ENCODE measurements around the gene KCNJ15.
"Not testable (repeated sequence)": the region's sequence is repeated elsewhere in the genome, so short reads cannot be mapped to it uniquely, and the experiment has no call there.

Gene KCNJ15

DNA sequence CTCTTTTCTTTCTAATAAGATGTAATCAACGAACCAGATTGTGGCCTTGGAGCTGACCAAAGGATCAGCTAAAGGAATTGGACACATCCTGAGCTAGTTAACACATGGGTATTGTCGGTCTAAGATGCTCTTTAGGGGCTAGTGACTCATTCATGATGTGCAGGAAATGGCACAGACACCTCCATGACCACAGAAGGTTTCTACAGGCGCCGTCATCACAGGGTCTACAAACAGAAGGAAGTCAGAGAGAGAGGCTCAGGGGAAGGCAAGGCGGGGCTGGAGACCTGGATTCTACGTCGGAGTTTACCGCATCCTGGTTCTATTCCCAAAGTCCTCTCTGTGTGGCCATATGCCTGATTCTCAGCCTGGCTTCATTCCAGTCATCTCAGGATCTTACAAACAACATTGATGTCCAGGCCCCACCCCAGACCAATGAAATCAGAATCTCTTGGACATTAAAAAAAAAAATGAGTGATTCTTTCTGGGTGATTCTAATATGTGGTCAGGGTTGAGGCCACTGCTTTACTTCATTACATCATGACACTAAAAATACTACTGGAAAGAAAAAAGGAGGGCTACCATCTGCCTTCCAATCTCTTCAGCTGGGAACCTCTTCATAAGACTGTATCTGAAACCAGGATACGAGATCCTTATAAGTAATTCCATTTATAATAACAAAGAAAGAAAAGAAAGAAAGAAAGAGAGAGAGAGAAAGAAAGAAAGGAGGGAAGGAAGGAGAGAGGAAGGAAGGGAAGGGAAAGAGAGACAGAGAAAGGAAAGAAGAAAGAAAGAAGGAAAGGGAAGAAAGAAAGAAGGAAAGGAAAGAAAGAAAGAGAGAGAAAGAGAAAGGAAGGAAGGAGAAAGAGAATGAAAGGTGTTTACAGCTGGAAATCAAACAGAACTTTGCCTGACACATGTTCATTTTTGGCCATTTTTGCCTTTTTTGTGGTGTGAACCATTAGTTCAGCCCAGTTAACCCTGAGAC lies 11.6 kb upstream of the KCNJ15 start:
- peak; percentile 11 to 29 for DNase-seq

DNA sequence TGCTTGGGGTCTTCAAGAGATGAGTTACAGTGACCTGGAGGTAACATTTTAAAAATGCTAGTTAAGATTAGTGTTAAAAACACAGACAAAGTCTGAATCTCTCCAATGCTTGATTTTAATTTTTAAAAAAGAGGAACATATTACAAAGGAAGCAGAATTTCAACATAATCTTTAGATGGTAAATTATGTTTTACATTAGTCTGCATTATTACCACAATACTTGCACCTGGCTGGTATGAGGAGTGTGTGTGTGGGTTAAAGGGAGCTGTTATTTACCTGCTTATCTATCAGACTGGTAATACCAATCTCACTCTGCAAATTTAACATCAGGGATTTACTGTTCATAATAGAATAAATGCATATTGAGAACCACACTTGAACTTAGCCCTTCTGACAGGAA lies 10.3 kb upstream of the KCNJ15 start:
- DNase-seq = no peak

GRCh38 chr21:38247054-38247453 lies 9.7 kb upstream of the KCNJ15 start:
- DNase-seq = not testable (repeated sequence)

DNA sequence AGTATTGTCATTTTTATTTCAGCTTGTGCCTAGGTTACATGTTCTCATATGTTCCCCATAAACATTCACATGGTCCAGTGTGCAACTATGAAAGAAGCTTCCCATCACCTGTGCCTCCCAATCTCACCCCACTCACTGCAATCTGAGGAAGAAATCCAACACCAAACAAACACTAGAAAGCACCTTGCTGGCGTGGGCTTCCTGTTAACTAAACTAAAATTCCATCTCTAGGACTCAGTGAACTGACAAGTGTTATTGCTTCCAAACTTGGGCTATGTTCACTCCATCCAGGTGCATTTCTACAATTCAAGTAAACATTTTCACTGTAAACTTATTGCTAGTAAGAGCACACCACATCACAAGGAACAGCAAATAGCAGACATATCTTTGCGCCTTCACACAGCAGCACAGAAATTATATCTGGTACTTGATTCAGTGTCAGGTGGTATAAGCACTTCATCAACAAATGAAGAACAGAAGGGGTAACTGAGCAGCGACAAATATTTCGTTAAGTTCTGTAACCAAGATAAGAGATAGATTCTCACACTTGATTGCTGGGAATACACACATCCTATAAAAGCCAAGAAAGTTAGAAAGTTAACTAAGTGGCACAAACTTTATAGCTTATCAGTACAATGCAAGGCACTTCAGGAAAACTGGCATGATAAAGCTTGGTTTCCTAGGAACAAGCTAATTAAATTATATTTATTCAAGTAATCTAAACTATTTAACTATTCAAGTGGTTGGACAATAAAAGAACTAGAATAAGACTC lies 8.9 kb upstream of the KCNJ15 start:
- DNase-seq = no peak

- no peak for DNase-seq
Observed at GRCh38 chr21:38249256-38249655, 7.5 kb upstream of the KCNJ15 start.

DNA sequence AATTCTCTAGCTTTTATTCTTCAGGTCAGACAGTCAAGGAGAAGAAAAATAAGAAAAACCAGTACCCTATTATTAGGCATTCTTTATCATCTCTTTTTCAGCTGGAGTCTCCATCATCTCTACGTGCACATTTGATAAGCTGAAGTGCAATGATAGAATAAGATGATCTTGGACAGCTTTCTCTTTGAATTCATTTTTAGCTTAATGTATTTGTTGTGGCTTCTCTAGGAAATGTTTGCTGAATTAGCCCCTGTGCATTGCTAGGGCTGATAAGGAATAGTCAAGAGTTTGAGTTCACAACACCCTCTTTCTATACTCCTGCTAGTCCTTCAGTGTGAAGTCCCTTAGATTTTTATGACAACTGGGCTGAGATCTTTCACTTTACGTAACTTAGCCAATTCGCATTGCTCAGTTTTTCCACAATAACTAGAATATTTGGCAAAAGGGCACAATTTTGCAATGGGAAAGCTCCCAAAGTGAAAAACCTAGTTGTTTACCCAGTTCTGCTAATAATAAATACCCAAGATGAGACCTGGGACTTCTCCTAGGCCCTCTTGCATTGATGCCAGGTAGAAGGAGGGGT lies 7.0 kb upstream of the KCNJ15 start:
- no peak for DNase-seq

DNA sequence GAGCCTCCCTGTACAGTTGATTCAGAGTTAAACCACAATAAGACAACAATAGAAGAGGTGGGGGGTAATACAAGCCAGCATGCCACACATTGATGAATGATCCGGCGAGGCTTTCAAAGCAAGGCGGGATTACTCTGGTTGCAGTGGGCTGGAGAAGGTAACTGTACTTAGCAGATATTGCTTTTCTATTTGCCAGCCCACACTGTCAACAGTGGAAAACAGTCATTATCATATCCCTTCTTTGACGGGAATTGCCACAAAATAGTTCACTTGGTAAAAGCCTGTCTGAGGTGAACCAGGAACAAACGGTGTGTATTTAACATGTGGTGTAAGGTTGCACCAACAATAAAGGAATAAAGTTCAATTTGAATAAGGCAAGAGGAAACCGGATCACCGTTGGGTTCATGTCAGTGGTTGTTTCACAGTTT lies 5.8 kb upstream of the KCNJ15 start:
- DNase-seq = no peak

DNA sequence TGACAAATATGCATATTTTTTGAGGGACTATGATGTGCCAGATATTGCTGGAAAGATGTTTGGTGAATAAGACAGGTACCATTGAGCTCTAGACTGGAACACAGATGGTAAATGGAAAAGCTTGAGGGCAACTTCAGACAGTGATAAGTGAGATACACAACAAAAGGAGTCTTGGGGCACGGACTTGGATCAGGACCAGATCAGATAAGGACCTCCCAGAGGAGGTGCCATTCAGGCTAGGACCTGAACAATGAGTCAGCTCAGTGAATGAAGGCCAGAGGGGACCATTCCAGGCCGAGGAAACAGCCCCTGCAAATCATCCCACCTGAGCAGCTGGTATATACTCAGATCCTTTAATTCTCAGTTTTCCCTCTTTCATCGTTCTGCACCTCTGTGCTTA lies 1.8 kb upstream of the KCNJ15 start:
- no peak for DNase-seq

- DNase-seq = no peak
Observed at GRCh38 chr21:38255571-38256117, 1.1 kb upstream of the KCNJ15 start.

DNA sequence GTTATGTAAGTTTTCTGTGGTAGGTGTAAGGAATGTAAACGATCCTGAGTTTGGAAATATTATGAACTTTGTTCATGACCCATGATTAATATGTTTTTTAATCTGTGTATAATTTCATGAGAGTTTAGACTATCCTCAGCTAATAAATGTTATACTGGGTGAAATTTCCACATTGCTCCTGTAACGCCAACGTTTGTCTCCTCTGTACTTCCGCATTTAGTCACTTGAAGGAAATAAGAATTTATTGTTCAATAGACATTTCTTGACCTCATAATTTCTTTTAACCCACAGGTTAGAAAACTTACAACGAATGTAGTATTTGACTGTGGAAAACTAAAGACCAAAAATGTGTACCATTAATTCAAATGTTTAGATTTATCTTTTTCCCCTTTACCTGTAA lies 876 bp downstream of the KCNJ15 start:
- DNase-seq = no peak

DNA sequence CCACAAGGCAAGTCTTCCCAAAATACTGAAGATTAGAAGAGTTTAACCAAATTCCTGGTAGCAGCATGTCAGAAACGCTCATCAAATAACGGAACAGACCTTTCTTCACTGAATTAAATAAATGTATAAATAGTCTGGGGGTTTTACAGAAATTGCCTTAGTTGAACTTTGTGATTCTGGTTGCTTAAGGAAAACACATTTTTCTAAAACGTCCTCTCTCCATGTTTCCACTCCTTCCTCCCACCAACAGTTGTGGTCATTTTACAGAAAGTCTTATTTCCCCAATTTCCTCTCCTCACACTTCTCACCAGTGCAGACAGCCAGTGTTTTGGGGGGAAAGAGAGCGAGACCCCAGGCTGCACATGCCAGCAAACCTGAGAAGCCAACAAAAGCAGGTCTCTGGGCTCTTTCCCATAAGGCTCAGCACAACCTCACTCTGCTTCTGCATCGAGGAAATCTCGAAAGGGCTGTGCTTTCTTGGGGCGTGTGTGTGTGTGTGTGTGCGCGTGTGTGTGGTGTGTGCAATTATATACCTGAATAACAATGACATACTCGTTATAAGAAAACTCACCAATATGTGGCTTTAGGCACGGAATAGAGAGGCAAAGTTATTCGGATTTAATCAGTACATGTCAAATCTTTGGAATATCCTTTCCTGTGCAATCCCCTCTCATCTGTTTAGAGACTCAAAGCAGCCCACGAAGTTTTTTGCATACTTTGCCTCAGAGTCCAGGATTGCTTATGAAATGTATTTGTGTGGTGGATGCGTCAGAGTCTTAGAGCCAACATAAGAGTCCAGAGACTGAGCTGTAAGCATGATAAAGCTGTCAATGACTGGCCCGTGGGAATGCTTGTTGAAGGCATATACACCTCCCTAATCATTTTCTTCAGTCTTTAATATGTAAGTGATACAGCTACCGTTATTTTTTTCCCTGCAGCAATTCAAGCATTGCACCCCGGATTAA lies 2.0 kb downstream of the KCNJ15 start:
- no peak for DNase-seq

GRCh38 chr21:38259665-38260064 lies 2.9 kb downstream of the KCNJ15 start:
- no peak for DNase-seq

- DNase-seq = no peak
Observed at GRCh38 chr21:38260426-38260825, 3.6 kb downstream of the KCNJ15 start.

- DNase-seq = no peak
Observed at GRCh38 chr21:38261851-38262250, 5.1 kb downstream of the KCNJ15 start.

- no peak for DNase-seq
Observed at GRCh38 chr21:38263493-38263892, 6.7 kb downstream of the KCNJ15 start.

DNA sequence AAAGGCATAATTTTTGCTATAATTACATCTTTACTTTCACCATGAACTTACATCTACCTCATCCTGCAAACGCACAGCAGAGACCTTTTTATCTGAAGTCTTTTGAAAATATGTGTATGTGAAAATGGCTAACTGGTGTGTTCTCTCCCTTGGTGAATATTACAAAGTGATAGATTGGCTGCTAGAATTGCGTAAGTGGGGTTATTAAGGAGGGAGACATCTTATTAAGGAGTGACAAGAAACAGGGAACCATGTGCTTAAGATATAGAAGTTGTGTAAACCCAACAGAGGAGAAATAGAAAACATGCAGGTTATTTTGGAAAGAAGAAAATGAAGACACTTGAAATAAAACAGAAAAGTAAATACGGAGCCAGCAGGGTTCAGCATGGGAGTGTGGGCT lies 7.8 kb downstream of the KCNJ15 start:
- no peak for DNase-seq

DNA sequence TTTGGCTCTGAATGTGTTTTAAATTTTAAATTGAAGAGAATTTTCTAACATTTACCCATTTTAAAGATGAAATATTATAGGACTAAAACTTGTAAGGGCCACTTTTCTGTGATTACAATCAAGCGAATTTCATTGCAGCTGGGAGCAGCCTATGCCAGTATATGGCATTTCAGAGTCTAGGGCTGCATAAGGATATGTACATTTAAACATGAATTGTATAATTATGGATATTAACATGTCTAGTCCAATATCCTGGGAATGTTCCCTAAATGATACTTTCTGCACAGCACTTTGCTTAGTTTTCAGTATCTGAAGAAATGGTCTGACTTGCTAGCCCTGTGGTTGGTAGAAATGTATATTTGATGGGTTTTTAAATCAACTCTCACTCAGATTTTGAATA lies 8.4 kb downstream of the KCNJ15 start:
- no peak for DNase-seq

DNA sequence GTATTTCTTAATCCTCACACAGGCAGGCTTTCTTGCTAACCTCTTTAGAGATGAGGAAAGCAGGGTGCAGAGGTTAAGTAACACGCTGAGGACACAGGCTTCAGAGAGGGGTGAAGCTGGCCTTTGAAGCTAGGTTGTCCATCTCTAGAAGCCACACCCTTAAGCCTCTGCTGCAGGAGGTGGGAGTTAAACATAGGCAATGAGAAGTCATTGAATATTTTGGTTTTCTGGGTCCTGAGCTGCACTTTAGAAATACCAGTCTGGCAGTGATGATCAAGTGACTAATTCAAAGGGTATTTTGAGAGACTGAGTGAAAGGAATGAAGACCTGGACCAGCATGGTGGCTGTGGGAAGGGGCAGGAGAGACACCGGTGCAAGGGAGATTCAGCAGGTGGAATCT lies 9.9 kb downstream of the KCNJ15 start:
- no peak for DNase-seq

GRCh38 chr21:38267136-38267755 lies 10.5 kb downstream of the KCNJ15 start:
- DNase-seq = no peak

DNA sequence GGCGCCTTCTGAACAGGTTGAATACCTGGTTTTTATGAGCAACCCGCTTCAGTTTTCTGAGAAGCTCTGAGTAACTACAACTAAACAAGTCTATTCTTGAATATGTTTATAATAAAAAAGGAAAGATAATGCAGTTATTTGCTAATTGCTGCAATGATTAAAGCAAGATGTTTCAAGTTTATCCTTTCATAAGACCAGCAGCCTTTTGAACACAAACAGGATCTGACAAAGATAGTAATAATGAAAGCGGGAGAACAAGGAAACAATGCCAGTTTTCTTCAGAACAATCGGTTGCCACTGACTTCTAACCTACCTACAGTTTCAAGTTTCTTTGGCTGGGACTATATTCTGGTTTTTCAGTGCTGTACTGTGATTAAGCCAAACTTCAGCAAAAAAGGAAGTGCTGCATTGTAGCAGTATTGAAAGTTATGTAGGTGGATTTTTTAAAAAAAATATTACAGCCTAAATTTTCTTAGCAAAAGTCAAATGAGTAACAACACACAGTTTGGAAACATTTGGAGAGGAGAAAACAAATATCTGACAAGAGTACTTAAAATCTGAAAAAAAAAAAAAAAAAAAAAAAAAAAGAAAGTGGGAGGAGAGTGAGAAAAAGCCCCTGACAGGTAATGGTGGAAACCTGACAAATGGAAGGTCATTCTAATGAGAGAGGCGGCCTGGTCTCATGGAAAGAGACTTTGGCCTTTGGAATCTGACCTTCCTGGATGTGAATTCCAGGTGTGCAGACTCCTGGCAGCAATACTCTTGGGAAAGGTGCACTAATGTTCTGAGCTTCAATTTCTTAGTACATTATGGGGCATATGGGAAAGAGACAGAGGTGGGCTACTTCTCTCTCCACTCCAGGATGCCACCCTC lies 11.4 kb downstream of the KCNJ15 start:
- no peak for DNase-seq

All from bone marrow (tissue), 2 donors.